ENCODE results near the gene MS4A12.
"Not testable (repeated sequence)": the region's sequence is repeated elsewhere in the genome, so short reads cannot be mapped to it uniquely, and the experiment has no call there.

The MS4A12 gene, protein sequence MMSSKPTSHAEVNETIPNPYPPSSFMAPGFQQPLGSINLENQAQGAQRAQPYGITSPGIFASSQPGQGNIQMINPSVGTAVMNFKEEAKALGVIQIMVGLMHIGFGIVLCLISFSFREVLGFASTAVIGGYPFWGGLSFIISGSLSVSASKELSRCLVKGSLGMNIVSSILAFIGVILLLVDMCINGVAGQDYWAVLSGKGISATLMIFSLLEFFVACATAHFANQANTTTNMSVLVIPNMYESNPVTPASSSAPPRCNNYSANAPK

GRCh38 chr11:60492488-60493009, at the start of gene MS4A12:
TSS of gene MS4A12 (plus strand) at chr11:60492778. CDS start at chr11:60497319, 4,541 bp downstream.
- no peak within 1 kb of the TSS for H3K4me3 ChIP-seq (ENCODE audit: low read depth, low read length)
- TF ChIP-seq CTCF (IDR thresholded peaks at IDR 0.05; ENCODE audit: borderline replicate concordance, insufficient read depth, low read depth, low read length) = no peak

- no peak for TF ChIP-seq CTCF (IDR thresholded peaks at IDR 0.05; ENCODE audit: borderline replicate concordance, insufficient read depth, low read depth, low read length)
- no peak overlapping the region for H3K4me3 ChIP-seq (ENCODE audit: low read depth, low read length)
These were observed 45.5 kb upstream of the MS4A12 start for GRCh38 chr11:60447070-60447469.

DNA sequence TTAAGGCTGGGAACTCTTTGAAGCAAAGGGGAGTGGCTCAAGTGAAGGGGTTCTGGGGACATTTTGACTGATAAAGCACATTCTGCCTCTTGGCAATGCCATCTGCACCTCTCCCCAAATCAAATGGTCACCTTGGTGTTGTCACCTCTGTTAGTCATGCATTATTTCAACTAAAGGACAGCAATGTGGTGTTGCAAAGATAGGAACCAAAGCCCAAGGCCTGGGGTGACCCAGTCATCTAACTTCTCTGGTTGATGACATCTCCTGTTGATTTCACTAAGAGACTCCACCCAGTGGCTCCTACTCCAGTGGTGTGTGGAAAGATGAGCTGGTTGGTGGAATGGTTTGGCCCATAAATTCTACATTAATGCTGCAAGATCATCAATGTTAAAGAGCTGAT, 44.7 kb upstream of the MS4A12 start:
- no peak for TF ChIP-seq CTCF (IDR thresholded peaks at IDR 0.05; ENCODE audit: borderline replicate concordance, insufficient read depth, low read depth, low read length)

GRCh38 chr11:60451185-60451584, 41.4 kb upstream of the MS4A12 start:
- H3K4me3 ChIP-seq (ENCODE audit: low read depth, low read length) = not testable (repeated sequence)

More for the DNA sequence above, 44.7 kb upstream of the MS4A12 start:
- H3K4me3 ChIP-seq (ENCODE audit: low read depth, low read length) = no peak overlapping the region

DNA sequence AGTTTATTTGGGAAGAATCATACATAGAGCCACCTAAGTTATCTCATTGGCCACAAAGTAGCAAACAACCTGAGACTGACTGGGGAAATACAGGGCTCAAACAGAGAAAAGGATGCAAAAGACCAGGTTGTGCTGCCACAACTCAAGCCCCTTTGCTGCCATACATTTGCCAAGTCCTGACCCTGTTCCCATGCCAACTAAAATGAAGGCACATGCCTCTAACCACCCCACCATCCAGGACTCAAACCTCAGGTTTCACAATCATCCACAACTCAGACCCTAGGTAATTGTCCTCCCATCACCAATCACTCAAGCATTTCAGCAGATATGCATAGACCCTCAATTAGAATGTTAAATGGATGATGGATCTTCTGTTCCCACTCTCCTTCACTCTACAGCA, 38.4 kb upstream of the MS4A12 start:
- no peak overlapping the region for H3K4me3 ChIP-seq (ENCODE audit: low read depth, low read length)
- no peak for TF ChIP-seq CTCF (IDR thresholded peaks at IDR 0.05; ENCODE audit: borderline replicate concordance, insufficient read depth, low read depth, low read length)

- TF ChIP-seq CTCF (IDR thresholded peaks at IDR 0.05; ENCODE audit: borderline replicate concordance, insufficient read depth, low read depth, low read length) = no peak
- peak within 1 kb of the TSS; percentile 62 for H3K4me3 ChIP-seq (ENCODE audit: low read depth, low read length)
These were observed 37.0 kb upstream of the MS4A12 start, which contains the start of gene MS4A1 for GRCh38 chr11:60455531-60456042. TSS of gene MS4A1 (plus strand) at chr11:60455847. CDS start at chr11:60462375, 6,528 bp downstream.

DNA sequence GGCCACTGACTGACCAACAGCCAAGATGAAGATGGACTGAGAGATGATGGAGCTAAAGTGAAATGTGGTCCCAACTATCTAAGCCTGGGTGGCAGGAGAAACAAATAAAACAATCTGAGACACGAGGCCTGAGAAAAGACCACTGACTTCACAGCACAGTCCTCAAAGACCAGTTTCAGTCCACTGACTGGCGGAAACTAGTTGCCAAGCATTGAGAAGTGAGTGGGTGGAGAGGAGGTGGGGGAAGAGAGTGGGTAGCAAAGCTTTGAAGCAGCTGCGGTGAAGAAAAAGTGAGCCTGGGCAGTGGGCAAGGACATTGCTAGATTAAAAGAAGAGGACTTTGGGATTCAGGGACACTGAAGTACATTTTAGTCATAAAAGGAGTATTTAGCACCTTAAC, 35.0 kb upstream of the MS4A12 start:
- no peak for TF ChIP-seq CTCF (IDR thresholded peaks at IDR 0.05; ENCODE audit: borderline replicate concordance, insufficient read depth, low read depth, low read length)
- H3K4me3 ChIP-seq (ENCODE audit: low read depth, low read length) = peak overlapping the region; percentile 62

Measured in GM12875 (cell line).